Measurements from ENCODE around the gene PLA2G6.

The PLA2G6 gene

GRCh38 chr22:38207898-38208432 is 26.3 kb upstream of the PLA2G6 start:
- ATAC-seq (replicated peaks; ENCODE audit: extremely low read depth, poor library complexity, severe bottlenecking) (no peak), DNase-seq (ENCODE audit: low spot score in 2 of 2) (no peak)
- peaks cover 18% of the 10 kb centered on the region for H3K36me3 Mint-ChIP-seq (ENCODE audit: insufficient read depth)
- no peaks in the 10 kb centered on the region for H3K27me3 Mint-ChIP-seq
- H3K4me3 Mint-ChIP-seq = no peak overlapping the region
- no peak overlapping the region for H3K27ac Mint-ChIP-seq (ENCODE audit: low read depth)
- H3K9me3 Mint-ChIP-seq = no peaks in the 10 kb centered on the region
- H3K4me1 Mint-ChIP-seq = peaks cover 22% of the 10 kb centered on the region

GRCh38 chr22:38205261-38206128 is 23.9 kb upstream of the PLA2G6 start:
- ATAC-seq (replicated peaks; ENCODE audit: extremely low read depth, poor library complexity, severe bottlenecking) = no peak
- peak overlapping the region; percentile 44 for H3K27ac Mint-ChIP-seq (ENCODE audit: low read depth)
- H3K36me3 Mint-ChIP-seq (ENCODE audit: insufficient read depth) = peaks cover 19% of the 10 kb centered on the region
- H3K9me3 Mint-ChIP-seq = no peaks in the 10 kb centered on the region
- no peak for DNase-seq (ENCODE audit: low spot score in 2 of 2)
- H3K4me1 Mint-ChIP-seq = peaks cover 28% of the 10 kb centered on the region
- no peak overlapping the region for H3K4me3 Mint-ChIP-seq
- H3K27me3 Mint-ChIP-seq = no peaks in the 10 kb centered on the region

- H3K36me3 Mint-ChIP-seq (ENCODE audit: insufficient read depth) = peaks cover 18% of the 10 kb centered on the region
- H3K4me3 Mint-ChIP-seq = peak overlapping the region; percentile 1
- H3K9me3 Mint-ChIP-seq = no peaks in the 10 kb centered on the region
- H3K27ac Mint-ChIP-seq (ENCODE audit: low read depth) = peak overlapping the region; percentile 44
- peaks cover 28% of the 10 kb centered on the region for H3K4me1 Mint-ChIP-seq
- DNase-seq (ENCODE audit: low spot score in 2 of 2) (no peak), ATAC-seq (replicated peaks; ENCODE audit: extremely low read depth, poor library complexity, severe bottlenecking) (no peak)
- H3K27me3 Mint-ChIP-seq = no peaks in the 10 kb centered on the region
These were observed 23.2 kb upstream of the PLA2G6 start for GRCh38 chr22:38204784-38205183.

- Mint-ChIP-seq H3K27me3 (no peaks in the 10 kb centered on the region), H3K4me3 (peak overlapping the region; percentile 79), H3K36me3 (ENCODE audit: insufficient read depth) (peaks cover 18% of the 10 kb centered on the region), H3K4me1 (peaks cover 28% of the 10 kb centered on the region), H3K9me3 (no peaks in the 10 kb centered on the region), H3K27ac (ENCODE audit: low read depth) (peak overlapping the region; percentile 97)
- ATAC-seq (replicated peaks; ENCODE audit: extremely low read depth, poor library complexity, severe bottlenecking) = no peak
- DNase-seq (ENCODE audit: low spot score in 2 of 2) = no peak
These were observed 22.4 kb upstream of the PLA2G6 start for GRCh38 chr22:38203855-38204514.

- Mint-ChIP-seq H3K9me3 (no peaks in the 10 kb centered on the region), H3K27ac (ENCODE audit: low read depth) (peak overlapping the region; percentile 97), H3K36me3 (ENCODE audit: insufficient read depth) (peaks cover 15% of the 10 kb centered on the region), H3K4me3 (peak overlapping the region; percentile 79), H3K27me3 (no peaks in the 10 kb centered on the region), H3K4me1 (peaks cover 28% of the 10 kb centered on the region)
- DNase-seq (ENCODE audit: low spot score in 2 of 2) = no peak
- no peak for ATAC-seq (replicated peaks; ENCODE audit: extremely low read depth, poor library complexity, severe bottlenecking)
These were observed 21.6 kb upstream of the PLA2G6 start for GRCh38 chr22:38203090-38203810.

GRCh38 chr22:38202437-38203089 is 20.9 kb upstream of the PLA2G6 start:
- H3K27me3 Mint-ChIP-seq = no peaks in the 10 kb centered on the region
- no peaks in the 10 kb centered on the region for H3K9me3 Mint-ChIP-seq
- ATAC-seq (replicated peaks; ENCODE audit: extremely low read depth, poor library complexity, severe bottlenecking) (peak; percentile 38), DNase-seq (ENCODE audit: low spot score in 2 of 2) (peak; percentile 43)
- H3K4me3 Mint-ChIP-seq = peak overlapping the region; percentile 79
- H3K27ac Mint-ChIP-seq (ENCODE audit: low read depth) = peak overlapping the region; percentile 97
- peaks cover 28% of the 10 kb centered on the region for H3K4me1 Mint-ChIP-seq
- H3K36me3 Mint-ChIP-seq (ENCODE audit: insufficient read depth) = peaks cover 15% of the 10 kb centered on the region

- H3K9me3 Mint-ChIP-seq = no peaks in the 10 kb centered on the region
- peaks cover 15% of the 10 kb centered on the region for H3K36me3 Mint-ChIP-seq (ENCODE audit: insufficient read depth)
- ATAC-seq (replicated peaks; ENCODE audit: extremely low read depth, poor library complexity, severe bottlenecking) (peak; percentile 72), DNase-seq (ENCODE audit: low spot score in 2 of 2) (peak; percentile 65 to 78)
- H3K27ac Mint-ChIP-seq (ENCODE audit: low read depth) = peak within 1 kb of the TSS; percentile 97
- H3K27me3 Mint-ChIP-seq = no peaks in the 10 kb centered on the region
- H3K4me1 Mint-ChIP-seq = peaks cover 28% of the 10 kb centered on the region
- peak within 1 kb of the TSS; percentile 79 for H3K4me3 Mint-ChIP-seq
These were observed 20.2 kb upstream of the PLA2G6 start, which contains the start of gene MAFF for GRCh38 chr22:38201711-38202436. MAFF (plus strand) TSS chr22:38201994; CDS start chr22:38213854, 11,860 bp downstream.

- H3K4me1 Mint-ChIP-seq = peaks cover 28% of the 10 kb centered on the region
- peak overlapping the region; percentile 97 for H3K27ac Mint-ChIP-seq (ENCODE audit: low read depth)
- no peaks in the 10 kb centered on the region for H3K9me3 Mint-ChIP-seq
- H3K36me3 Mint-ChIP-seq (ENCODE audit: insufficient read depth) = peaks cover 15% of the 10 kb centered on the region
- ATAC-seq (replicated peaks; ENCODE audit: extremely low read depth, poor library complexity, severe bottlenecking) (no peak), DNase-seq (ENCODE audit: low spot score in 2 of 2) (no peak)
- H3K4me3 Mint-ChIP-seq = peak overlapping the region; percentile 79
- H3K27me3 Mint-ChIP-seq = no peaks in the 10 kb centered on the region
These were observed 19.7 kb upstream of the PLA2G6 start for GRCh38 chr22:38201371-38201710.

GRCh38 chr22:38199826-38200559 is 18.4 kb upstream of the PLA2G6 start:
- Mint-ChIP-seq H3K4me1 (peaks cover 28% of the 10 kb centered on the region), H3K27me3 (no peaks in the 10 kb centered on the region), H3K4me3 (no peak overlapping the region), H3K36me3 (ENCODE audit: insufficient read depth) (peaks cover 12% of the 10 kb centered on the region), H3K9me3 (no peaks in the 10 kb centered on the region), H3K27ac (ENCODE audit: low read depth) (peak overlapping the region; percentile 97)
- no peak for DNase-seq (ENCODE audit: low spot score in 2 of 2)
- no peak for ATAC-seq (replicated peaks; ENCODE audit: extremely low read depth, poor library complexity, severe bottlenecking)

- no peak for ATAC-seq (replicated peaks; ENCODE audit: extremely low read depth, poor library complexity, severe bottlenecking)
- no peak overlapping the region for H3K27ac Mint-ChIP-seq (ENCODE audit: low read depth)
- H3K4me1 Mint-ChIP-seq = peaks cover 18% of the 10 kb centered on the region
These were observed 15.3 kb upstream of the PLA2G6 start for GRCh38 chr22:38196791-38197419.

GRCh38 chr22:38193580-38193979 is 11.9 kb upstream of the PLA2G6 start:
- Mint-ChIP-seq H3K27me3 (peaks cover 21% of the 10 kb centered on the region), H3K4me1 (peaks cover 6% of the 10 kb centered on the region), H3K27ac (ENCODE audit: low read depth) (no peak overlapping the region), H3K4me3 (no peak overlapping the region), H3K36me3 (ENCODE audit: insufficient read depth) (peaks cover 1% of the 10 kb centered on the region), H3K9me3 (no peaks in the 10 kb centered on the region)
- ATAC-seq (replicated peaks; ENCODE audit: extremely low read depth, poor library complexity, severe bottlenecking) (no peak), DNase-seq (ENCODE audit: low spot score in 2 of 2) (no peak)

More at GRCh38 chr22:38196791-38197419, 15.3 kb upstream of the PLA2G6 start:
- H3K36me3 Mint-ChIP-seq (ENCODE audit: insufficient read depth) = peaks cover 6% of the 10 kb centered on the region
- no peaks in the 10 kb centered on the region for H3K9me3 Mint-ChIP-seq
- DNase-seq (ENCODE audit: low spot score in 2 of 2) = no peak
- H3K4me3 Mint-ChIP-seq = no peak overlapping the region
- H3K27me3 Mint-ChIP-seq = peaks cover 11% of the 10 kb centered on the region

Measured in central memory CD8-positive, alpha-beta T cell (primary cell).